Measurements from ENCODE around the gene IL11.

IL11 gene

GRCh38 chr19:55320844-55321419 lies 49.3 kb downstream of the IL11 start:
- Mint-ChIP-seq H3K36me3 (ENCODE audit: low read depth) (no peaks in the 10 kb centered on the region), H3K27me3 (ENCODE audit: low read depth) (peaks cover 9% of the 10 kb centered on the region), H3K4me1 (ENCODE audit: low read depth) (peaks cover 7% of the 10 kb centered on the region), H3K27ac (no peak overlapping the region), H3K9me3 (no peaks in the 10 kb centered on the region), H3K4me3 (no peak overlapping the region)

GRCh38 chr19:55319785-55320184 lies 50.5 kb downstream of the IL11 start:
- Mint-ChIP-seq H3K36me3 (ENCODE audit: low read depth) (no peaks in the 10 kb centered on the region), H3K4me3 (no peak overlapping the region), H3K9me3 (no peaks in the 10 kb centered on the region), H3K4me1 (ENCODE audit: low read depth) (peaks cover 4% of the 10 kb centered on the region), H3K27ac (no peak overlapping the region), H3K27me3 (ENCODE audit: low read depth) (peaks cover 9% of the 10 kb centered on the region)

- no peak overlapping the region for H3K27ac Mint-ChIP-seq
- H3K27me3 Mint-ChIP-seq (ENCODE audit: low read depth), result peaks cover under 1% of the 10 kb centered on the region
Measured at GRCh38 chr19:55316646-55317045, 53.6 kb downstream of the IL11 start.

GRCh38 chr19:55315956-55316525 lies 54.2 kb downstream of the IL11 start:
- Mint-ChIP-seq H3K4me3 (no peak overlapping the region), H3K27me3 (ENCODE audit: low read depth) (no peaks in the 10 kb centered on the region), H3K27ac (no peak overlapping the region), H3K9me3 (no peaks in the 10 kb centered on the region), H3K36me3 (ENCODE audit: low read depth) (no peaks in the 10 kb centered on the region), H3K4me1 (ENCODE audit: low read depth) (no peaks in the 10 kb centered on the region)

More at GRCh38 chr19:55316646-55317045, 53.6 kb downstream of the IL11 start:
- no peaks in the 10 kb centered on the region for H3K9me3 Mint-ChIP-seq
- no peaks in the 10 kb centered on the region for H3K36me3 Mint-ChIP-seq (ENCODE audit: low read depth)
- H3K4me3 Mint-ChIP-seq, result no peak overlapping the region
- H3K4me1 Mint-ChIP-seq (ENCODE audit: low read depth), result no peaks in the 10 kb centered on the region

- Mint-ChIP-seq H3K4me1 (ENCODE audit: low read depth) (no peaks in the 10 kb centered on the region), H3K4me3 (no peak overlapping the region), H3K27ac (no peak overlapping the region), H3K27me3 (ENCODE audit: low read depth) (no peaks in the 10 kb centered on the region), H3K36me3 (ENCODE audit: low read depth) (no peaks in the 10 kb centered on the region), H3K9me3 (no peaks in the 10 kb centered on the region)
Measured at GRCh38 chr19:55314396-55314795, 55.9 kb downstream of the IL11 start.
